Liver (tissue), 9 donors: Measurements from ENCODE around the gene COA8. TPM values are rescaled to one million over a fixed set of nuclear protein-coding genes. Genes with fewer than 3 reads are reported as not detected.

Experiments used
- DNase-seq: peaks from one replicate; pipeline ENCODE4 v3.0.0-alpha.2; 2017; ENCODE audit warnings: low spot score
- H3K27ac ChIP-seq, 2 donors: one replicate each; pipeline ENCODE4 v1.7.0; 2013; ENCODE audit warnings: inconsistent platforms in 2 of 2, low read length in 2 of 2, control low read depth in 1 of 2, low read depth in 1 of 2, mild to moderate bottlenecking in 1 of 2
- H3K27me3 ChIP-seq, 4 donors: one replicate each; pipeline versions ENCODE4 v1.6.1 to v1.7.0; 2013; ENCODE audit warnings: low read length in 3 of 4, inconsistent platforms in 1 of 4, mild to moderate bottlenecking in 1 of 4, moderate library complexity in 1 of 4; ENCODE audit not compliant: control insufficient read depth in 4 of 4, insufficient read depth in 4 of 4
- H3K36me3 ChIP-seq, 4 donors: one replicate each; pipeline versions ENCODE4 v1.6.1 to v1.7.0; 2013; ENCODE audit warnings: low read length in 3 of 4, mild to moderate bottlenecking in 3 of 4, low read depth in 1 of 4, moderate library complexity in 1 of 4; ENCODE audit not compliant: control insufficient read depth in 4 of 4, insufficient read depth in 3 of 4
- H3K4me1 ChIP-seq, 4 donors: one replicate each; pipeline versions ENCODE4 v1.6.1 to v1.7.0; 2013; ENCODE audit warnings: low read length in 3 of 4, mild to moderate bottlenecking in 3 of 4, moderate library complexity in 1 of 4; ENCODE audit not compliant: control insufficient read depth in 4 of 4, insufficient read depth in 4 of 4
- H3K4me3 ChIP-seq, 3 donors: one replicate each; pipeline versions ENCODE4 v1.6.1 to v1.7.0; 2013; ENCODE audit warnings: low read length in 3 of 3, control low read depth in 1 of 3, low read depth in 1 of 3, mild to moderate bottlenecking in 1 of 3
- H3K9ac ChIP-seq, 2 donors: one replicate each; pipeline ENCODE4 v1.7.0; 2013; ENCODE audit warnings: low read length in 2 of 2, mild to moderate bottlenecking in 2 of 2, moderate library complexity in 2 of 2, control low read depth in 1 of 2, low read depth in 1 of 2
- H3K9me3 ChIP-seq, 4 donors: one replicate each; pipeline versions ENCODE4 v1.6.1 to v1.7.0; 2013; ENCODE audit warnings: low read length in 3 of 4; ENCODE audit not compliant: control insufficient read depth in 4 of 4
- FOXA1 ChIP-seq: IDR thresholded peaks from 2 replicates; pipeline ENCODE4 v1.6.1; 2016; ENCODE audit warnings: antibody characterized with exemption
- FOXA2 ChIP-seq: IDR thresholded peaks from 2 replicates; pipeline ENCODE4 v1.6.1; 2016; ENCODE audit warnings: antibody characterized with exemption
- GABPA ChIP-seq, 2 donors: IDR thresholded peaks in 1 of 2; conservative IDR thresholded peaks in 1 of 2; 2 replicates each; pipeline ENCODE4 v1.6.1; 2016; ENCODE audit warnings: antibody characterized with exemption in 2 of 2, mild to moderate bottlenecking in 1 of 2, moderate library complexity in 1 of 2
- HNF4A ChIP-seq, 2 donors: conservative IDR thresholded peaks; 2 replicates each; pipeline ENCODE4 v1.6.1; 2016; ENCODE audit warnings: antibody characterized with exemption in 2 of 2, mild to moderate bottlenecking in 2 of 2
- HNF4G ChIP-seq: IDR thresholded peaks from 2 replicates; pipeline ENCODE4 v1.6.1; 2016; ENCODE audit warnings: antibody characterized with exemption
- JUND ChIP-seq, 2 donors: IDR thresholded peaks; 2 replicates each; pipeline ENCODE4 v1.6.1; 2016; ENCODE audit warnings: antibody characterized with exemption in 2 of 2
- MAX ChIP-seq: IDR thresholded peaks from 2 replicates; pipeline ENCODE4 v1.6.1; 2016; ENCODE audit warnings: antibody characterized with exemption
- NR2F2 ChIP-seq: IDR thresholded peaks from 2 replicates; pipeline ENCODE4 v1.6.1; 2016; ENCODE audit warnings: antibody characterized with exemption
- RAD21 ChIP-seq, 2 donors: IDR thresholded peaks; 2 replicates each; pipeline ENCODE4 v1.6.1; 2016; ENCODE audit warnings: antibody characterized with exemption in 2 of 2, mild to moderate bottlenecking in 2 of 2
- REST ChIP-seq: IDR thresholded peaks from 2 replicates; pipeline ENCODE4 v1.6.1; 2016; ENCODE audit warnings: antibody characterized with exemption, mild to moderate bottlenecking
- RXRA ChIP-seq, 2 donors: IDR thresholded peaks; 2 replicates each; pipeline ENCODE4 v1.6.1; 2017 to 2018; ENCODE audit warnings: antibody characterized with exemption in 2 of 2, mild to moderate bottlenecking in 1 of 2
- SP1 ChIP-seq: IDR thresholded peaks from 2 replicates; pipeline ENCODE4 v1.6.1; 2018; ENCODE audit warnings: antibody characterized with exemption, mild to moderate bottlenecking
- TAF1 ChIP-seq: conservative IDR thresholded peaks from 2 replicates; pipeline ENCODE4 v1.6.1; 2016; ENCODE audit warnings: antibody characterized with exemption, mild to moderate bottlenecking
- YY1 ChIP-seq: IDR thresholded peaks from 2 replicates; pipeline ENCODE4 v1.6.1; 2016; ENCODE audit warnings: antibody characterized with exemption, mild to moderate bottlenecking
- WGBS: extraction: QIAGEN DNeasy Blood & Tissue Kit; methylation state at CpG from one replicate; pipeline ENCODE4 v1.1.7; 2013; 5-methylcytosine and 5-hydroxymethylcytosine counted together
- polyA plus RNA-seq, 2 donors: library from polyadenylated mRNA; stranded (reverse) in 1 of 2; unstranded in 1 of 2; fragments of 200-250 nt in 1 of 2; fragments of >200 nt in 1 of 2; fragmentation: Nextera tagmentation in 1 of 2; extraction: Ambion mirVana in 1 of 2; gene quantifications; one replicate each; pipeline versions ENCODE4 v1.2.1 to v1.2.3, GENCODE V29; 2013 to 2015
- total RNA-seq, 2 donors: library from RNA; depleted of rRNA; stranded (reverse); fragments of >200 nt; gene quantifications; one replicate each; pipeline ENCODE4 v1.2.3, GENCODE V29; 2014
- TF ChIP-seq, protein P1 (sequence below): IDR thresholded peaks from 2 replicates; pipeline ENCODE4 v1.6.1; 2016; ENCODE audit warnings: antibody characterized with exemption
- TF ChIP-seq, protein P2 (sequence below): IDR thresholded peaks from 2 replicates; pipeline ENCODE4 v1.6.1; 2016; ENCODE audit warnings: antibody characterized with exemption
- donor health status: healthy.
- donor health status: healthy.
- donor health status: healthy.
- donor health status: healthy.
- donor health status: healthy.

The COA8 gene
- total and polyA plus RNA-seq, 4 donors: 8.3 to 35.5 (median 17.0) TPM

- Histone ChIP-seq H3K27ac (peak overlapping the region; percentile 39 to 72), H3K27me3 (no peaks in the 10 kb centered on the region), H3K36me3 (peaks cover 4 to 13% (median 5%) of the 10 kb centered on the region in 4 donors), H3K9ac (peak overlapping the region in 1 of 2 donors; percentile 47), H3K4me3 (no peak overlapping the region), H3K9me3 (no peaks in the 10 kb centered on the region), H3K4me1 (peaks cover 2 to 16% (median 13%) of the 10 kb centered on the region in 4 donors)
- WGBS: 27% methylated on average over 9 of the region's 9 CpGs
- DNase-seq: peak; percentile 56
- no peak for TF ChIP-seq JUND (IDR thresholded peaks at IDR 0.05)
- peak; percentile 67 for TF ChIP-seq MAX
- peak; percentile 44 to 73 for TF ChIP-seq HNF4A (conservative IDR thresholded peaks at IDR 0.05)
- no peak for TF ChIP-seq FOXA2
- TF ChIP-seq TAF1: no peak
- TF ChIP-seq RAD21 (IDR thresholded peaks at IDR 0.05): peak; percentile 44 to 64
- TF ChIP-seq NR2F2: peak; percentile 90
- TF ChIP-seq GABPA (IDR thresholded peaks at IDR 0.05 in 1 of 2, conservative IDR thresholded peaks at IDR 0.05 in 1 of 2): peak in 1 of 2 donors; percentile 72
- peak; percentile 73 for TF ChIP-seq SP1
- peak; percentile 54 for TF ChIP-seq YY1
- TF ChIP-seq RXRA (IDR thresholded peaks at IDR 0.05): peak; percentile 88 to 94
Measured at GRCh38 chr14:103576371-103577024, 13.7 kb downstream of the COA8 start.

DNA sequence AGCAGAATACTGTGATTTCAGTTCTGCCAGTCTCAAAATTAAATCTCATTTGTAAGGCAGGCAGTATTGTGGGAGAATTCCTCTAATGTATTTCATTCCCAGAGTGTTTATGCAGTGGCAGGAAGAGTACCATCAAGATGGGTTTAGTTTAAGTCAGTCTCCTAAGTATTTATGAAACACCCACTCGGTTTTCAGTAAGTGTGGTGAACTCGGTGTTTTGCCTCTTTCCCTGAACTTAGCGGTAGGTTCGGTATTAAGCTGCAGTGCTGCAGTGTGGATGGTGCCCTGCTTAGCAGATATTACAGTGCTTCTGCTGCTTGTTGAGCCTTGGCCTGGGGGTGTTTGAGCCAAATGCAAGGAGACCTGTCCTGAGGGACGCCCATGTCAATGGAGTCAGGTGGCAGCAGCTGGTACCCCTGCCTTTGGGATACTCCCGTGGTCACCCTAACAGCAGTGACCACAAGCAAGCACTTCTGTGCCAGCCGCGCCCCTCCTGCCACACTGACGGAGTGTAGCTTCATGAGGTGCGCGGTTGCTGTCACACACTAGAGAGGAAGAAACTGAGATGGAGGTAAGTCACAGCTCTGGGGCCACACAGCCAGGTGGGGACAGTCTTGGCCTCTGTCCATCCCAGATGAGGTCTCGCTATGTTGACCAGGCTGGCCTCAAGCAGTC, 15.8 kb downstream of the COA8 start:
- no peak for TF ChIP-seq JUND (IDR thresholded peaks at IDR 0.05)
- TF ChIP-seq, protein P1, sequence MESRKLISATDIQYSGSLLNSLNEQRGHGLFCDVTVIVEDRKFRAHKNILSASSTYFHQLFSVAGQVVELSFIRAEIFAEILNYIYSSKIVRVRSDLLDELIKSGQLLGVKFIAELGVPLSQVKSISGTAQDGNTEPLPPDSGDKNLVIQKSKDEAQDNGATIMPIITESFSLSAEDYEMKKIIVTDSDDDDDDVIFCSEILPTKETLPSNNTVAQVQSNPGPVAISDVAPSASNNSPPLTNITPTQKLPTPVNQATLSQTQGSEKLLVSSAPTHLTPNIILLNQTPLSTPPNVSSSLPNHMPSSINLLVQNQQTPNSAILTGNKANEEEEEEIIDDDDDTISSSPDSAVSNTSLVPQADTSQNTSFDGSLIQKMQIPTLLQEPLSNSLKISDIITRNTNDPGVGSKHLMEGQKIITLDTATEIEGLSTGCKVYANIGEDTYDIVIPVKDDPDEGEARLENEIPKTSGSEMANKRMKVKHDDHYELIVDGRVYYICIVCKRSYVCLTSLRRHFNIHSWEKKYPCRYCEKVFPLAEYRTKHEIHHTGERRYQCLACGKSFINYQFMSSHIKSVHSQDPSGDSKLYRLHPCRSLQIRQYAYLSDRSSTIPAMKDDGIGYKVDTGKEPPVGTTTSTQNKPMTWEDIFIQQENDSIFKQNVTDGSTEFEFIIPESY: no peak
- no peak for TF ChIP-seq FOXA1
- 96% methylated on average over 12 of the region's 12 CpGs for WGBS
- H3K27me3 ChIP-seq: no peaks in the 10 kb centered on the region
- no peak overlapping the region for H3K9ac ChIP-seq
- no peak overlapping the region for H3K4me3 ChIP-seq
- H3K27ac ChIP-seq: no peak overlapping the region
- peaks cover 2 to 16% (median 13%) of the 10 kb centered on the region in 4 donors for H3K4me1 ChIP-seq
- no peaks in the 10 kb centered on the region for H3K9me3 ChIP-seq
- H3K36me3 ChIP-seq: peaks cover 0 to 17% (median 5%) of the 10 kb centered on the region in 4 donors
- DNase-seq: no peak

DNA sequence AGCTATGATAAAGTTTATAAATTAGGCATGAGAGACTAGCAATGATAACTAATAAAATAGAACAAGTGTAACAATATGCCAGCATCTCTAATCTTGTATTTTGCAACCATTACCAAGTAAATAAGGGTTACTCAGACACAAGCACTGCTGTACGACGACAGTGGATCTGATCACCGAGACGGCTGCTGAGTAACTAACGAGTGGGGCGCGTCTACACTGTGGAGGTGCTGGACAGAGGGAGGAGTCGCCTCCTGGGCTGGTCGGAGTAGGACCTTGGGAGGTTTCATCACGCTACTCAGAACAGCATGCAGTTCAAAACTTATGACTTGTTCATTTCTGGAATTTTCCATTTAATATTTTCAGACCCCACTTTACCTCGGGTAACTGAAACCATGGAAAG, 18.4 kb downstream of the COA8 start:
- no peak overlapping the region for H3K27ac ChIP-seq
- 97% methylated on average over 11 of the region's 11 CpGs for WGBS
- no peak overlapping the region for H3K4me3 ChIP-seq
- no peak for DNase-seq
- H3K9me3 ChIP-seq: no peaks in the 10 kb centered on the region
- no peak overlapping the region for H3K9ac ChIP-seq
- peaks cover 7 to 21% (median 18%) of the 10 kb centered on the region in 4 donors for H3K4me1 ChIP-seq
- no peaks in the 10 kb centered on the region for H3K27me3 ChIP-seq
- peaks cover 0 to 9% (median 5%) of the 10 kb centered on the region in 4 donors for H3K36me3 ChIP-seq
- TF ChIP-seq YY1 (no peak), RAD21 (IDR thresholded peaks at IDR 0.05) (no peak), HNF4A (conservative IDR thresholded peaks at IDR 0.05) (no peak), RXRA (IDR thresholded peaks at IDR 0.05) (no peak), TAF1 (no peak), HNF4G (no peak), FOXA2 (no peak), MAX (no peak), NR2F2 (no peak), GABPA (IDR thresholded peaks at IDR 0.05 in 1 of 2, conservative IDR thresholded peaks at IDR 0.05 in 1 of 2) (no peak), REST (no peak)
- TF ChIP-seq, protein P1: no peak
- TF ChIP-seq, protein P2, sequence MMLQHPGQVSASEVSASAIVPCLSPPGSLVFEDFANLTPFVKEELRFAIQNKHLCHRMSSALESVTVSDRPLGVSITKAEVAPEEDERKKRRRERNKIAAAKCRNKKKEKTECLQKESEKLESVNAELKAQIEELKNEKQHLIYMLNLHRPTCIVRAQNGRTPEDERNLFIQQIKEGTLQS: no peak
